A549 (cell line): ENCODE results near the gene AADACL3. TPM values are rescaled to one million over a fixed set of nuclear protein-coding genes. Genes with fewer than 3 reads are reported as not detected.

Source experiments
- ATAC-seq, 2 experiments: fragments of 200-7000 bp in 1 of 2; fragments of >200 bp in 1 of 2; cut with Nextera tagmentation in 1 of 2; cut with Tn5 transposase in 1 of 2; 3 replicates each; pipeline versions ENCODE4 v1.8.0 to v1.9.1; 2018 to 2020; ENCODE audit warnings: mild to moderate bottlenecking in 1 of 2, moderate library complexity in 1 of 2
- CTCF ChIA-PET: fragments of 300-600 bp; sonication (Branson Sonifier 250); formaldehyde crosslinking; extraction: SDS; loops from one replicate; lab custom pipeline; 2021; ENCODE audit warnings: antibody characterized with exemption, inconsistent platforms; lab: Yijun Ruan, JAX
- POLR2A ChIA-PET: fragments of 350-600 bp; formaldehyde crosslinking; extraction: SDS; loops from one replicate; lab custom pipeline; 2021; ENCODE audit warnings: antibody characterized with exemption, inconsistent platforms; lab: Yijun Ruan, JAX
- DNase-seq, 2 experiments: peaks; one replicate each; pipeline versions ENCODE4 v3.0.0 to v3.0.0-alpha.2; 2011 to 2016; ENCODE audit warnings: low read depth in 1 of 2, low spot score in 1 of 2
- FAIRE-seq: peaks from 2 replicates; lab custom pipeline; 2011; peaks lifted over from hg19 to GRCh38; lab: Jason Lieb, UNC
- H3K27ac ChIP-seq, 2 experiments: fragments of >200 bp; sonication (Bioruptor Twin); formaldehyde crosslinking; 3 replicates each; pipeline ENCODE4 v1.5.1; 2016 to 2017
- H3K4me1 ChIP-seq: fragments of >200 bp; sonication (Bioruptor Twin); formaldehyde crosslinking; 3 replicates; pipeline ENCODE4 v1.6.1; 2016
- H3K4me2 ChIP-seq: fragments of >200 bp; sonication (Bioruptor Twin); formaldehyde crosslinking; 3 replicates; pipeline ENCODE4 v1.6.1; 2016
- H3K4me3 ChIP-seq: fragments of >200 bp; sonication (Bioruptor Twin); formaldehyde crosslinking; 3 replicates; pipeline ENCODE4 v1.5.1; 2016
- H3K9me3 ChIP-seq: fragments of >200 bp; sonication (Bioruptor Twin); formaldehyde crosslinking; 3 replicates; pipeline ENCODE4 v1.6.1; 2016
- BHLHE40 ChIP-seq: IDR thresholded peaks from 2 replicates; pipeline ENCODE4 v1.6.1; 2012; ENCODE audit warnings: low read depth, low read length, inconsistent platforms
- CBX8 ChIP-seq: fragments of 200-600 bp; sonication (generic); IDR thresholded peaks from 2 replicates; pipeline ENCODE4 v1.6.1; 2016
- CHD4 ChIP-seq: fragments of 200-600 bp; sonication (generic); IDR thresholded peaks from 2 replicates; pipeline ENCODE4 v1.6.1; 2016; ENCODE audit warnings: antibody characterized with exemption, mild to moderate bottlenecking, borderline replicate concordance
- EHF ChIP-seq: fragments of 250-450 bp; sonication (Bioruptor Pico); IDR thresholded peaks from 2 replicates; pipeline ENCODE4 v1.5.0; 2020; ENCODE audit warnings: mild to moderate bottlenecking
- FOSB ChIP-seq: fragments of 250-450 bp; sonication (Bioruptor Pico); IDR thresholded peaks from 2 replicates; pipeline ENCODE4 v1.5.0; 2020; ENCODE audit warnings: mild to moderate bottlenecking, moderate library complexity
- FOXS1 ChIP-seq: fragments of 250-450 bp; sonication (Bioruptor Pico); IDR thresholded peaks from 2 replicates; pipeline ENCODE4 v1.5.0; 2020; ENCODE audit warnings: mild to moderate bottlenecking, moderate library complexity
- GATA3 ChIP-seq: IDR thresholded peaks from 2 replicates; pipeline ENCODE4 v1.6.1; 2012; ENCODE audit warnings: borderline replicate concordance
- HEYL ChIP-seq: fragments of 250-450 bp; sonication (Bioruptor Pico); IDR thresholded peaks from 2 replicates; pipeline ENCODE4 v1.8.0; 2021; ENCODE audit warnings: mild to moderate bottlenecking, moderate library complexity
- HOXA7 ChIP-seq: fragments of 250-450 bp; sonication (Bioruptor Pico); IDR thresholded peaks from 2 replicates; pipeline ENCODE4 v1.5.0; 2020; ENCODE audit warnings: mild to moderate bottlenecking, moderate library complexity
- HOXB13 ChIP-seq: fragments of 250-450 bp; sonication (Bioruptor Pico); IDR thresholded peaks from 2 replicates; pipeline ENCODE4 v1.5.0; 2020; ENCODE audit warnings: low read depth, mild to moderate bottlenecking, moderate library complexity
- HOXB5 ChIP-seq: fragments of 250-450 bp; sonication (Bioruptor Pico); IDR thresholded peaks from 2 replicates; pipeline ENCODE4 v1.5.0; 2020; ENCODE audit warnings: mild to moderate bottlenecking, moderate library complexity
- JUNB ChIP-seq: fragments of >200 bp; sonication (Bioruptor Twin); formaldehyde crosslinking; IDR thresholded peaks from 2 replicates; pipeline ENCODE4 v1.6.1; 2016
- KDM5A ChIP-seq: fragments of 200-600 bp; sonication (generic); IDR thresholded peaks from 2 replicates; pipeline ENCODE4 v1.6.1; 2016; ENCODE audit warnings: antibody characterized with exemption, mild to moderate bottlenecking
- MAFK ChIP-seq: fragments of 450-650 bp; IDR thresholded peaks from 2 replicates; pipeline ENCODE4 v1.6.1; 2014; ENCODE audit not compliant: partially characterized antibody
- POLR2A ChIP-seq: IDR thresholded peaks from 2 replicates; pipeline ENCODE4 v1.6.1; 2012; ENCODE audit warnings: mild to moderate bottlenecking, low read length
- RCOR1 ChIP-seq: fragments of 150-350 bp; IDR thresholded peaks from 2 replicates; pipeline ENCODE4 v1.6.1; 2014; ENCODE audit warnings: antibody characterized with exemption, low read length, low read depth
- TP53 ChIP-seq: fragments of 250-450 bp; sonication (Bioruptor Pico); IDR thresholded peaks from 2 replicates; pipeline ENCODE4 v1.5.0; 2021; ENCODE audit warnings: mild to moderate bottlenecking, moderate library complexity
- ZSCAN20 ChIP-seq: fragments of 250-450 bp; sonication (Bioruptor Pico); IDR thresholded peaks from 2 replicates; pipeline ENCODE4 v1.8.0; 2022; ENCODE audit warnings: mild to moderate bottlenecking, moderate library complexity
- WGBS: methylation state at CpG from one replicate; pipeline ENCODE4 v1.1.6; 2017; ENCODE audit errors: missing lambda C conversion rate; 5-methylcytosine and 5-hydroxymethylcytosine counted together
- polyA plus RNA-seq, 4 experiments: library from polyadenylated mRNA; depleted of rRNA in 3 of 4; stranded (reverse); fragments of >200 nt; fragmentation: RNase III in 1 of 4; extraction: RNeasy Plus Mini Kit Qiagen cat#74134 plus additional on column Dnase treatment in 1 of 4; gene quantifications; 2 replicates in 3 of 4; 3 replicates in 1 of 4; pipeline ENCODE4 v1.2.3, GENCODE V29; 2011 to 2017
- TF ChIP-seq, protein P1 (sequence below): fragments of 200-600 bp; sonication (generic); IDR thresholded peaks from 2 replicates; pipeline ENCODE4 v1.6.1; 2016; ENCODE audit warnings: antibody characterized with exemption, mild to moderate bottlenecking, moderate library complexity
- TF ChIP-seq, protein P2 (sequence below): IDR thresholded peaks from 2 replicates; pipeline ENCODE4 v1.6.1; 2012
- TF ChIP-seq, protein P3 (sequence below): fragments of 150-350 bp; IDR thresholded peaks from 2 replicates; pipeline ENCODE4 v1.6.1; 2014; ENCODE audit warnings: low read depth, mild to moderate bottlenecking, low read length
- TF ChIP-seq, protein P4 (sequence below): fragments of >200 bp; sonication (Bioruptor Twin); formaldehyde crosslinking; IDR thresholded peaks from 2 replicates; pipeline ENCODE4 v1.6.1; 2016

The AADACL3 gene
- polyA plus RNA-seq, 2 of the 4 experiments (the other 2 are of a cell fraction), result not detected

DNA sequence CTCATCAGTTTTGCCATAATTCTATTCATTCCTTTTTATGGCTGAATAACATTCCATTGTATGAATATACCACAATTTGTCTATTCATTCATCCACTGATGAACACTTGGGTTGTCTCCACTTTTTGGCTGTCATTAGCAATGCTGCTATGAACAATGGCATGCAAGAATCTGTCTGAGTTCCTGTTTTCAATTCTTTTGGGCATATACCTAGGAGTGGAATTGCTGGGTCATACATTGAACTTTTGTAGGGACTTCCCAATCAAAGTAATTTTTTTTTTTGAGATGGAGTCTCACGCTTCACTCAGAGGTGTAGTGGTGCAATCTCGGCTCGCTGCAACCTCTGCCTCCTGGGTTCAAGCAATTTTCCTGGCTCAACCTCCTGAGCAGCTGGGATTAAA, 37.1 kb upstream of the AADACL3 start:
- ATAC-seq (no peak), FAIRE-seq (no peak), DNase-seq (no peak)
- H3K27ac ChIP-seq, result no peak overlapping the region
- TF ChIP-seq CBX8 (no peak), EHF (no peak), HEYL (CRISPR knock-in tag) (no peak), KDM5A (no peak), FOSB (no peak), HOXA7 (CRISPR knock-in tag) (no peak), HOXB13 (CRISPR knock-in tag) (no peak), TP53 (CRISPR knock-in tag) (no peak), CHD4 (no peak), ZSCAN20 (no peak), RCOR1 (no peak), MAFK (no peak), POLR2A (no peak)
- TF ChIP-seq, protein P1, sequence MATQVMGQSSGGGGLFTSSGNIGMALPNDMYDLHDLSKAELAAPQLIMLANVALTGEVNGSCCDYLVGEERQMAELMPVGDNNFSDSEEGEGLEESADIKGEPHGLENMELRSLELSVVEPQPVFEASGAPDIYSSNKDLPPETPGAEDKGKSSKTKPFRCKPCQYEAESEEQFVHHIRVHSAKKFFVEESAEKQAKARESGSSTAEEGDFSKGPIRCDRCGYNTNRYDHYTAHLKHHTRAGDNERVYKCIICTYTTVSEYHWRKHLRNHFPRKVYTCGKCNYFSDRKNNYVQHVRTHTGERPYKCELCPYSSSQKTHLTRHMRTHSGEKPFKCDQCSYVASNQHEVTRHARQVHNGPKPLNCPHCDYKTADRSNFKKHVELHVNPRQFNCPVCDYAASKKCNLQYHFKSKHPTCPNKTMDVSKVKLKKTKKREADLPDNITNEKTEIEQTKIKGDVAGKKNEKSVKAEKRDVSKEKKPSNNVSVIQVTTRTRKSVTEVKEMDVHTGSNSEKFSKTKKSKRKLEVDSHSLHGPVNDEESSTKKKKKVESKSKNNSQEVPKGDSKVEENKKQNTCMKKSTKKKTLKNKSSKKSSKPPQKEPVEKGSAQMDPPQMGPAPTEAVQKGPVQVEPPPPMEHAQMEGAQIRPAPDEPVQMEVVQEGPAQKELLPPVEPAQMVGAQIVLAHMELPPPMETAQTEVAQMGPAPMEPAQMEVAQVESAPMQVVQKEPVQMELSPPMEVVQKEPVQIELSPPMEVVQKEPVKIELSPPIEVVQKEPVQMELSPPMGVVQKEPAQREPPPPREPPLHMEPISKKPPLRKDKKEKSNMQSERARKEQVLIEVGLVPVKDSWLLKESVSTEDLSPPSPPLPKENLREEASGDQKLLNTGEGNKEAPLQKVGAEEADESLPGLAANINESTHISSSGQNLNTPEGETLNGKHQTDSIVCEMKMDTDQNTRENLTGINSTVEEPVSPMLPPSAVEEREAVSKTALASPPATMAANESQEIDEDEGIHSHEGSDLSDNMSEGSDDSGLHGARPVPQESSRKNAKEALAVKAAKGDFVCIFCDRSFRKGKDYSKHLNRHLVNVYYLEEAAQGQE, result no peak
- TF ChIP-seq, protein P2, sequence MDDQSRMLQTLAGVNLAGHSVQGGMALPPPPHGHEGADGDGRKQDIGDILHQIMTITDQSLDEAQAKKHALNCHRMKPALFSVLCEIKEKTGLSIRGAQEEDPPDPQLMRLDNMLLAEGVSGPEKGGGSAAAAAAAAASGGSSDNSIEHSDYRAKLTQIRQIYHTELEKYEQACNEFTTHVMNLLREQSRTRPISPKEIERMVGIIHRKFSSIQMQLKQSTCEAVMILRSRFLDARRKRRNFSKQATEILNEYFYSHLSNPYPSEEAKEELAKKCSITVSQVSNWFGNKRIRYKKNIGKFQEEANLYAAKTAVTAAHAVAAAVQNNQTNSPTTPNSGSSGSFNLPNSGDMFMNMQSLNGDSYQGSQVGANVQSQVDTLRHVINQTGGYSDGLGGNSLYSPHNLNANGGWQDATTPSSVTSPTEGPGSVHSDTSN, result no peak
- TF ChIP-seq, protein P3, sequence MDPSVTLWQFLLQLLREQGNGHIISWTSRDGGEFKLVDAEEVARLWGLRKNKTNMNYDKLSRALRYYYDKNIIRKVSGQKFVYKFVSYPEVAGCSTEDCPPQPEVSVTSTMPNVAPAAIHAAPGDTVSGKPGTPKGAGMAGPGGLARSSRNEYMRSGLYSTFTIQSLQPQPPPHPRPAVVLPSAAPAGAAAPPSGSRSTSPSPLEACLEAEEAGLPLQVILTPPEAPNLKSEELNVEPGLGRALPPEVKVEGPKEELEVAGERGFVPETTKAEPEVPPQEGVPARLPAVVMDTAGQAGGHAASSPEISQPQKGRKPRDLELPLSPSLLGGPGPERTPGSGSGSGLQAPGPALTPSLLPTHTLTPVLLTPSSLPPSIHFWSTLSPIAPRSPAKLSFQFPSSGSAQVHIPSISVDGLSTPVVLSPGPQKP, result no peak
- peaks cover 2% of the 10 kb centered on the region; the same call in 1 of the 3 replicates for H3K9me3 ChIP-seq
- no peak overlapping the region for H3K4me2 ChIP-seq
- POLR2A ChIA-PET, result no interaction called here
- no peaks in the 10 kb centered on the region for H3K4me1 ChIP-seq
- WGBS, result 0% methylated on average over 3 of the region's 3 CpGs
- no peak overlapping the region for H3K4me3 ChIP-seq
- CTCF ChIA-PET, result interaction anchor here (0.7 kb wide), 1 partner anchor 19 kb away, joined by 3 read pairs; no protein-coding TSS in a partner anchor

DNA sequence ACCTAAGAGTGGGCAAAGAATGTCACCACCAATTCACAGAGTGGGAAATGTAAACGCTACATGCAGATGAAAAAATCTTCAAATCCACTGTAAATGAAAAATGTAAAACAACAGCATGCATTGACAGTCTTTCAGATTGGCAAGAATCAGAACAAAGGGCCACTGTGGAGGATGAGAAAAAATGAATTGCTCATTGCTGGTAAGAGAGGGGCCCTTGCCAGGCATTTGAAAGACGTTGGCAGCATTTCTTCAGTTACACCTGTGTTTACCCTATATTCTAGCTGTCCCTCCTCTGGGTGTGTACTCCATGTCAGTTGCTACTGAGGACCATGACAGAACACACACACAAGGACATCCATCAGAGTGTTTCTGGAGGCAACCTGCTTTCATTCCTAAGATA, 25.8 kb upstream of the AADACL3 start:
- H3K27ac ChIP-seq, result no peak overlapping the region
- no peak overlapping the region for H3K4me3 ChIP-seq
- no peaks in the 10 kb centered on the region for H3K9me3 ChIP-seq
- ChIA-PET CTCF (no interaction called here), POLR2A (no interaction called here)
- TF ChIP-seq HOXB5 (CRISPR knock-in tag) (no peak), CHD4 (no peak), FOSB (no peak), FOXS1 (no peak), HOXB13 (CRISPR knock-in tag) (no peak), JUNB (no peak), GATA3 (no peak), BHLHE40 (no peak), RCOR1 (no peak), MAFK (no peak), EHF (no peak)
- TF ChIP-seq, protein P2, result no peak
- TF ChIP-seq, protein P4, sequence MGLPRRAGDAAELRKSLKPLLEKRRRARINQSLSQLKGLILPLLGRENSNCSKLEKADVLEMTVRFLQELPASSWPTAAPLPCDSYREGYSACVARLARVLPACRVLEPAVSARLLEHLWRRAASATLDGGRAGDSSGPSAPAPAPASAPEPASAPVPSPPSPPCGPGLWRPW, result no peak
- no peak for ATAC-seq
- WGBS, result 34% methylated on average over 2 of the region's 2 CpGs
- H3K4me1 ChIP-seq, result no peaks in the 10 kb centered on the region
- H3K4me2 ChIP-seq, result no peak overlapping the region
- no peak for FAIRE-seq
- DNase-seq, result no peak
